Measurements from ENCODE around the gene PSMA7. TPM values are rescaled to one million over a fixed set of nuclear protein-coding genes. Genes with fewer than 3 reads are reported as not detected.

PSMA7 gene
- total RNA-seq, 4 donors from 2014 or later, result 213 to 288 (median 261) TPM

GRCh38 chr20:62164879-62165761 is 21.9 kb upstream of the PSMA7 start:
- Histone ChIP-seq H3K4me3 (replicated peaks in 1 of 3) (no peak overlapping the region), H3K4me1 (no peaks in the 10 kb centered on the region), H3K36me3 (peaks cover 36 to 57% of the 10 kb centered on the region in 2 donors), H3K27me3 (no peaks in the 10 kb centered on the region), H3K27ac (no peak overlapping the region), H3K9me3 (no peaks in the 10 kb centered on the region)
- intact Hi-C loops (cut with DNase I), result no loop called here
- TF ChIP-seq POLR2A (IDR thresholded peaks at IDR 0.05) (no peak), CTCF (IDR thresholded peaks at IDR 0.05) (no peak)
- DNase-seq, result no peak
- WGBS, 2 donors, result 93 to 96% methylated on average over 36 to 41 of the region's 41 CpGs

- Histone ChIP-seq H3K9me3 (no peaks in the 10 kb centered on the region), H3K27ac (no peak overlapping the region), H3K27me3 (no peaks in the 10 kb centered on the region), H3K4me3 (replicated peaks in 1 of 3) (no peak overlapping the region), H3K4me1 (no peaks in the 10 kb centered on the region), H3K36me3 (peaks cover 36 to 57% of the 10 kb centered on the region in 2 donors)
- WGBS, 2 donors, result 95 to 96% methylated on average over 25 to 27 of the region's 29 CpGs
- no peak for TF ChIP-seq CTCF (IDR thresholded peaks at IDR 0.05)
- no peak for TF ChIP-seq POLR2A (IDR thresholded peaks at IDR 0.05)
- DNase-seq, result no peak
- intact Hi-C loops (cut with DNase I), result no loop called here
Observed at GRCh38 chr20:62163986-62164762, 21.0 kb upstream of the PSMA7 start.

- peaks cover 36 to 57% of the 10 kb centered on the region in 2 donors for H3K36me3 ChIP-seq
- 97 to 98% methylated on average over 21 to 23 of the region's 25 CpGs for WGBS, 2 donors
- DNase-seq, result no peak
Observed at GRCh38 chr20:62163485-62163865, 20.3 kb upstream of the PSMA7 start.

GRCh38 chr20:62162765-62163484 is 19.7 kb upstream of the PSMA7 start:
- Histone ChIP-seq H3K4me3 (replicated peaks in 1 of 3) (no peak overlapping the region), H3K27me3 (no peaks in the 10 kb centered on the region), H3K36me3 (peaks cover 36 to 53% of the 10 kb centered on the region in 2 donors), H3K4me1 (no peaks in the 10 kb centered on the region), H3K9me3 (no peaks in the 10 kb centered on the region), H3K27ac (no peak overlapping the region)
- no peak for TF ChIP-seq CTCF (IDR thresholded peaks at IDR 0.05)
- TF ChIP-seq POLR2A (IDR thresholded peaks at IDR 0.05), result no peak
- no peak for DNase-seq
- intact Hi-C loops (cut with DNase I), result no loop called here
- 93 to 94% methylated on average over 33 to 34 of the region's 38 CpGs for WGBS, 2 donors

More at GRCh38 chr20:62163485-62163865, 20.3 kb upstream of the PSMA7 start:
- intact Hi-C loops (cut with DNase I), result no loop called here
- Histone ChIP-seq H3K9me3 (no peaks in the 10 kb centered on the region), H3K4me1 (no peaks in the 10 kb centered on the region), H3K27me3 (no peaks in the 10 kb centered on the region), H3K27ac (no peak overlapping the region), H3K4me3 (replicated peaks in 1 of 3) (no peak overlapping the region)
- no peak for TF ChIP-seq CTCF (IDR thresholded peaks at IDR 0.05)
- TF ChIP-seq POLR2A (IDR thresholded peaks at IDR 0.05), result no peak

All from thyroid gland (tissue), 4 donors.